Stimulated activated naive B cell treated with anti-CD40 and anti-IgM and Interleukin-4, amounts not matched to agents 10 μg/mL and 1 μg/mL and 100 μg/mL, for 72 hours (primary cell): Measurements from ENCODE around the gene CHRNA9.
"Not testable (repeated sequence)": the region's sequence is repeated elsewhere in the genome, so short reads cannot be mapped to it uniquely, and the experiment has no call there.

Experiments
- ATAC-seq, 2 donors: fragments of 150-1000 bp; cut with Tn5 transposase; replicated peaks; 2 replicates each; pipeline ENCODE4 v1.10.0; 2021; ENCODE audit warnings: moderate library complexity in 1 of 2
- DNase-seq: peaks from one replicate; pipeline ENCODE4 v3.0.0; 2021
- H3K27ac Mint-ChIP-seq: one replicate; pipeline ENCODE4 v1.8.0; 2022; ENCODE audit warnings: mild to moderate bottlenecking, mixed read lengths
- H3K27me3 Mint-ChIP-seq, 2 donors: one replicate each; pipeline ENCODE4 v1.8.0; 2022; ENCODE audit warnings: mixed read lengths in 2 of 2
- H3K36me3 Mint-ChIP-seq, 2 donors: one replicate each; pipeline ENCODE4 v1.8.0; 2022; ENCODE audit warnings: mixed read lengths in 2 of 2, mild to moderate bottlenecking in 1 of 2
- H3K4me1 Mint-ChIP-seq, 2 donors: one replicate each; pipeline ENCODE4 v1.8.0; 2022; ENCODE audit warnings: mixed read lengths in 2 of 2, mild to moderate bottlenecking in 1 of 2
- H3K4me3 Mint-ChIP-seq, 2 donors: one replicate each; pipeline ENCODE4 v1.8.0; 2022; ENCODE audit warnings: mild to moderate bottlenecking in 2 of 2, mixed read lengths in 2 of 2, moderate library complexity in 1 of 2
- H3K9me3 Mint-ChIP-seq, 2 donors: one replicate each; pipeline ENCODE4 v1.8.0; 2022; ENCODE audit warnings: mixed read lengths in 2 of 2, mild to moderate bottlenecking in 1 of 2

The CHRNA9 gene

GRCh38 chr4:40334591-40335524, at the start of gene CHRNA9:
Gene CHRNA9 (plus strand): TSS chr4:40335333. CDS start chr4:40335468, 135 bp downstream.
- ATAC-seq (peak in 1 of 2 donors; percentile 10), DNase-seq (no peak)
- H3K27me3 Mint-ChIP-seq = peaks cover 6 to 13% of the 10 kb centered on the region in 2 donors
- no peak within 1 kb of the TSS for H3K27ac Mint-ChIP-seq
- H3K4me1 Mint-ChIP-seq = no peaks in the 10 kb centered on the region
- H3K9me3 Mint-ChIP-seq = no peaks in the 10 kb centered on the region
- H3K4me3 Mint-ChIP-seq = no peak within 1 kb of the TSS
- no peaks in the 10 kb centered on the region for H3K36me3 Mint-ChIP-seq

- DNase-seq (no peak), ATAC-seq (no peak)
- Mint-ChIP-seq H3K4me1 (peaks cover 42 to 85% of the 10 kb centered on the region in 2 donors), H3K27ac (no peak overlapping the region), H3K27me3 (no peaks in the 10 kb centered on the region), H3K9me3 (peaks cover 7 to 9% of the 10 kb centered on the region in 2 donors), H3K4me3 (no peak overlapping the region), H3K36me3 (peaks cover 0 to 5% of the 10 kb centered on the region in 2 donors)
These were observed 49.4 kb upstream of the CHRNA9 start for GRCh38 chr4:40285692-40286091.

GRCh38 chr4:40288566-40288965, 46.6 kb upstream of the CHRNA9 start:
- peak overlapping the region; percentile 32 to 49 for H3K4me3 Mint-ChIP-seq
- H3K27ac Mint-ChIP-seq = peak overlapping the region; percentile 20
- no peaks in the 10 kb centered on the region for H3K27me3 Mint-ChIP-seq
- H3K36me3 Mint-ChIP-seq = peaks cover 0 to 4% of the 10 kb centered on the region in 2 donors
- ATAC-seq (peak; percentile 32 to 50), DNase-seq (no peak)
- peaks cover 0 to 1% of the 10 kb centered on the region in 2 donors for H3K9me3 Mint-ChIP-seq
- peaks cover 43 to 89% of the 10 kb centered on the region in 2 donors for H3K4me1 Mint-ChIP-seq

- H3K4me3 Mint-ChIP-seq = peak overlapping the region; percentile 15 to 22
- DNase-seq (peak; percentile 66), ATAC-seq (peak; percentile 86 to 93)
These were observed 45.6 kb upstream of the CHRNA9 start for GRCh38 chr4:40289366-40290188.

GRCh38 chr4:40290611-40291186, 44.4 kb upstream of the CHRNA9 start:
- peaks cover 40 to 68% of the 10 kb centered on the region in 2 donors for H3K4me1 Mint-ChIP-seq

More at GRCh38 chr4:40289366-40290188, 45.6 kb upstream of the CHRNA9 start:
- H3K4me1 Mint-ChIP-seq = peaks cover 42 to 79% of the 10 kb centered on the region in 2 donors
- H3K36me3 Mint-ChIP-seq = peaks cover 0 to 4% of the 10 kb centered on the region in 2 donors
- H3K27ac Mint-ChIP-seq = peak overlapping the region; percentile 25
- no peaks in the 10 kb centered on the region for H3K27me3 Mint-ChIP-seq
- H3K9me3 Mint-ChIP-seq = peaks cover 0 to 1% of the 10 kb centered on the region in 2 donors

GRCh38 chr4:40292313-40292759, 42.8 kb upstream of the CHRNA9 start:
- DNase-seq = no peak
- Mint-ChIP-seq H3K9me3 (peaks cover under 1 to 1% of the 10 kb centered on the region in 2 donors), H3K36me3 (peaks cover 0 to 5% of the 10 kb centered on the region in 2 donors), H3K4me1 (peaks cover 35 to 59% of the 10 kb centered on the region in 2 donors), H3K4me3 (no peak overlapping the region), H3K27ac (no peak overlapping the region), H3K27me3 (no peaks in the 10 kb centered on the region)
- ATAC-seq = peak in 1 of 2 donors; percentile 24

More at GRCh38 chr4:40290611-40291186, 44.4 kb upstream of the CHRNA9 start:
- peak overlapping the region; percentile 63 for H3K27ac Mint-ChIP-seq
- not testable (repeated sequence) for H3K4me3 Mint-ChIP-seq, H3K9me3 Mint-ChIP-seq, H3K27me3 Mint-ChIP-seq, DNase-seq, ATAC-seq, H3K36me3 Mint-ChIP-seq

- ATAC-seq (no peak), DNase-seq (no peak)
- no peak overlapping the region for H3K4me3 Mint-ChIP-seq
- peaks cover 0 to 8% of the 10 kb centered on the region in 2 donors for H3K36me3 Mint-ChIP-seq
- no peaks in the 10 kb centered on the region for H3K27me3 Mint-ChIP-seq
- peaks cover 4 to 5% of the 10 kb centered on the region in 2 donors for H3K9me3 Mint-ChIP-seq
- peaks cover 34 to 53% of the 10 kb centered on the region in 2 donors for H3K4me1 Mint-ChIP-seq
- H3K27ac Mint-ChIP-seq = no peak overlapping the region
These were observed 40.8 kb upstream of the CHRNA9 start for GRCh38 chr4:40294339-40294738.

GRCh38 chr4:40295030-40295429, 40.1 kb upstream of the CHRNA9 start:
- DNase-seq, H3K9me3 Mint-ChIP-seq, H3K36me3 Mint-ChIP-seq, H3K27me3 Mint-ChIP-seq, ATAC-seq, H3K27ac Mint-ChIP-seq, H3K4me3 Mint-ChIP-seq: not testable (repeated sequence)
- peaks cover 33 to 52% of the 10 kb centered on the region in 2 donors for H3K4me1 Mint-ChIP-seq

GRCh38 chr4:40295572-40295971, 39.6 kb upstream of the CHRNA9 start:
- H3K4me3 Mint-ChIP-seq = no peak overlapping the region
- H3K9me3 Mint-ChIP-seq = peaks cover 4 to 5% of the 10 kb centered on the region in 2 donors
- H3K27me3 Mint-ChIP-seq = no peaks in the 10 kb centered on the region
- peaks cover 35 to 52% of the 10 kb centered on the region in 2 donors for H3K4me1 Mint-ChIP-seq
- H3K27ac Mint-ChIP-seq = no peak overlapping the region
- H3K36me3 Mint-ChIP-seq = peaks cover 0 to 8% of the 10 kb centered on the region in 2 donors
- ATAC-seq (no peak), DNase-seq (no peak)

- Mint-ChIP-seq H3K36me3 (peaks cover 2 to 7% of the 10 kb centered on the region in 2 donors), H3K27me3 (no peaks in the 10 kb centered on the region), H3K4me3 (no peak overlapping the region), H3K9me3 (peaks cover 5 to 8% of the 10 kb centered on the region in 2 donors), H3K4me1 (peaks cover 36 to 55% of the 10 kb centered on the region in 2 donors), H3K27ac (no peak overlapping the region)
- DNase-seq (no peak), ATAC-seq (no peak)
These were observed 36.0 kb upstream of the CHRNA9 start for GRCh38 chr4:40299126-40299525.

- Mint-ChIP-seq H3K4me1 (peaks cover 40 to 59% of the 10 kb centered on the region in 2 donors), H3K9me3 (peaks cover 9 to 12% of the 10 kb centered on the region in 2 donors), H3K36me3 (peaks cover 2 to 7% of the 10 kb centered on the region in 2 donors), H3K27me3 (no peaks in the 10 kb centered on the region), H3K4me3 (no peak overlapping the region), H3K27ac (no peak overlapping the region)
- no peak for DNase-seq
- ATAC-seq = peak; percentile 23 to 38
These were observed 35.3 kb upstream of the CHRNA9 start for GRCh38 chr4:40299811-40300292.

GRCh38 chr4:40300371-40301162, 34.6 kb upstream of the CHRNA9 start:
- DNase-seq (no peak), ATAC-seq (no peak)
- H3K27ac Mint-ChIP-seq = peak overlapping the region; percentile 73
- peaks cover 2 to 7% of the 10 kb centered on the region in 2 donors for H3K36me3 Mint-ChIP-seq
- H3K27me3 Mint-ChIP-seq = no peaks in the 10 kb centered on the region
- peaks cover 42 to 67% of the 10 kb centered on the region in 2 donors for H3K4me1 Mint-ChIP-seq
- H3K9me3 Mint-ChIP-seq = peaks cover 9 to 12% of the 10 kb centered on the region in 2 donors
- H3K4me3 Mint-ChIP-seq = peak overlapping the region in 1 of 2 donors; percentile 30

GRCh38 chr4:40301603-40302002, 33.5 kb upstream of the CHRNA9 start:
- H3K4me3 Mint-ChIP-seq = peak overlapping the region; percentile 67 to 70
- DNase-seq (peak; percentile 47), ATAC-seq (peak; percentile 52 to 68)
- peaks cover 9 to 12% of the 10 kb centered on the region in 2 donors for H3K9me3 Mint-ChIP-seq
- H3K36me3 Mint-ChIP-seq = peaks cover 2 to 7% of the 10 kb centered on the region in 2 donors
- H3K4me1 Mint-ChIP-seq = peaks cover 50 to 77% of the 10 kb centered on the region in 2 donors
- peak overlapping the region; percentile 92 for H3K27ac Mint-ChIP-seq
- no peaks in the 10 kb centered on the region for H3K27me3 Mint-ChIP-seq
